GM13977 (cell line): ENCODE measurements around the gene PLXNA2.

ENCODE experiments used
- DNase-seq: peaks from one replicate; pipeline ENCODE4 v3.0.0; 2012; ENCODE audit warnings: low spot score
- CTCF ChIP-seq: IDR thresholded peaks from 2 replicates; pipeline ENCODE4 v1.5.1; 2012; ENCODE audit warnings: mild to moderate bottlenecking, control low read depth; ENCODE audit not compliant: insufficient read depth; ENCODE audit errors: extremely low read depth, missing control alignments
- in situ Hi-C: fragments of 300-500 bp; cut with MboI; formaldehyde crosslinking; loops from one replicate; pipeline ENCODE4 v1.12.0; 2022; ENCODE audit warnings: low sequenced_read_pairs, low pct_unique_long_range_greater_than_20kb, mixed read lengths, inconsistent platforms; ENCODE audit not compliant: unreplicated experiment

The PLXNA2 gene

GRCh38 chr1:207996636-207997035 lies 247.5 kb downstream of the PLXNA2 start:
- no peak for DNase-seq
- in situ Hi-C loops: no loop called here
- no peak for TF ChIP-seq CTCF

- no peak for DNase-seq
- no peak for TF ChIP-seq CTCF
- in situ Hi-C loops: no loop called here
Measured at GRCh38 chr1:207995576-207995975, 248.6 kb downstream of the PLXNA2 start.

- DNase-seq: no peak
- TF ChIP-seq CTCF: peak; percentile 41
- in situ Hi-C loops: no loop called here
Measured at GRCh38 chr1:207993477-207994445, 250.4 kb downstream of the PLXNA2 start.

GRCh38 chr1:207992677-207993236 lies 251.4 kb downstream of the PLXNA2 start:
- DNase-seq: no peak
- TF ChIP-seq CTCF: no peak
- in situ Hi-C loops: no loop called here

GRCh38 chr1:207991583-207992026 lies 252.6 kb downstream of the PLXNA2 start:
- in situ Hi-C loops: no loop called here
- DNase-seq: no peak
- no peak for TF ChIP-seq CTCF

- no peak for DNase-seq
- in situ Hi-C loops: no loop called here
- TF ChIP-seq CTCF: no peak
Measured at GRCh38 chr1:207990876-207991582, 253.2 kb downstream of the PLXNA2 start.
